B cell (primary cell): Measurements from ENCODE around the gene DLGAP4. TPM values are rescaled to one million over a fixed set of nuclear protein-coding genes. Genes with fewer than 3 reads are reported as not detected.

Source experiments
- ATAC-seq: fragments of 200-7000 bp; cut with Tn5 transposase; one replicate; pipeline ENCODE4 v1.10.0; 2021; ENCODE audit warnings: low read depth, mild to moderate bottlenecking, moderate number of reproducible peaks, moderate library complexity
- CTCF ChIA-PET: fragments of 350-600 bp; sonication (Branson Sonifier 250); formaldehyde crosslinking; loops from one replicate; lab custom pipeline; 2021; ENCODE audit warnings: antibody characterized with exemption, inconsistent platforms; lab: Charles Lee
- POLR2A ChIA-PET: fragments of 350-600 bp; sonication (Branson Sonifier 250); formaldehyde crosslinking; loops from one replicate; lab custom pipeline; 2021; ENCODE audit warnings: antibody characterized with exemption; lab: Charles Lee
- DNase-seq: peaks from one replicate; pipeline ENCODE4 v3.0.0; 2013
- H2AFZ ChIP-seq: 2 replicates; pipeline ENCODE4 v1.6.1; 2012; ENCODE audit warnings: mild to moderate bottlenecking, low read depth, low read length; ENCODE audit not compliant: insufficient read depth, poor library complexity, severe bottlenecking
- H3K27ac ChIP-seq, 2 donors: 1 replicate in 1 of 2; 2 replicates in 1 of 2; pipeline ENCODE4 v1.5.1; 2012 to 2013; ENCODE audit warnings: low read length in 2 of 2, mild to moderate bottlenecking in 2 of 2, moderate library complexity in 1 of 2
- H3K27me3 ChIP-seq, 4 experiments: fragments of 200-600 bp in 1 of 4; sonication (generic) in 1 of 4; replicated peaks in 1 of 4; 1 replicate in 2 of 4; 2 replicates in 2 of 4; pipeline versions ENCODE4 v1.6.1 to v1.7.0; 2013 to 2016; ENCODE audit warnings: low read length in 3 of 4, mild to moderate bottlenecking in 2 of 4, mixed read lengths in 1 of 4, moderate library complexity in 1 of 4; ENCODE audit not compliant: insufficient read depth in 4 of 4, control insufficient read depth in 3 of 4; ENCODE audit errors: control extremely low read depth in 1 of 4
- H3K36me3 ChIP-seq, 2 experiments: replicated peaks in 1 of 2; 1 replicate in 1 of 2; 2 replicates in 1 of 2; pipeline versions ENCODE4 v1.6.1 to v1.7.1; 2013; ENCODE audit warnings: low read length in 1 of 2; ENCODE audit not compliant: insufficient read depth in 2 of 2, control insufficient read depth in 1 of 2; ENCODE audit errors: control extremely low read depth in 1 of 2, extremely low read depth in 1 of 2
- H3K4me1 ChIP-seq, 2 donors: fragments of 200-600 bp in 1 of 2; sonication (generic) in 1 of 2; 1 replicate in 1 of 2; 2 replicates in 1 of 2; pipeline versions ENCODE4 v1.5.1 to v1.6.1; 2013 to 2017; ENCODE audit warnings: low read length in 2 of 2; ENCODE audit not compliant: control insufficient read depth in 2 of 2, insufficient read depth in 2 of 2
- H3K4me2 ChIP-seq: replicated peaks from 2 replicates; pipeline ENCODE3; 2012; ENCODE audit warnings: mild to moderate bottlenecking, low read depth, low read length; ENCODE audit not compliant: poor library complexity, severe bottlenecking
- H3K4me3 ChIP-seq, 5 experiments: fragments of 200-600 bp in 1 of 5; sonication (generic) in 1 of 5; 1 replicate in 3 of 5; 2 replicates in 2 of 5; pipeline versions ENCODE4 v1.5.1 to v1.7.0; 2011 to 2016; ENCODE audit warnings: low read length in 4 of 5, mild to moderate bottlenecking in 4 of 5, low read depth in 2 of 5, control low read depth in 1 of 5, moderate library complexity in 1 of 5; ENCODE audit not compliant: insufficient read depth in 1 of 5; ENCODE audit errors: control extremely low read depth in 1 of 5, extremely low read depth in 1 of 5
- H3K79me2 ChIP-seq: fragments of 200-600 bp; sonication (generic); one replicate; pipeline ENCODE4 v1.6.0; 2016; ENCODE audit warnings: low read length; ENCODE audit not compliant: control insufficient read depth, insufficient read depth
- H3K9ac ChIP-seq: fragments of 200-600 bp; sonication (generic); 2 replicates; pipeline ENCODE4 v1.6.1; 2017; ENCODE audit warnings: mild to moderate bottlenecking, low read length, moderate library complexity
- H3K9me3 ChIP-seq, 3 donors: one replicate each; pipeline versions ENCODE4 v1.6.1 to v1.7.1; 2013; ENCODE audit warnings: low read length in 2 of 3; ENCODE audit not compliant: control insufficient read depth in 2 of 3, insufficient read depth in 1 of 3; ENCODE audit errors: control extremely low read depth in 1 of 3
- H4K20me1 ChIP-seq: 2 replicates; pipeline ENCODE4 v1.6.0; 2012; ENCODE audit warnings: mild to moderate bottlenecking, low read length; ENCODE audit not compliant: insufficient read depth, control insufficient read depth, poor library complexity, severe bottlenecking
- H3K27ac Mint-ChIP-seq: one replicate; pipeline ENCODE4 v1.8.0; 2021; ENCODE audit warnings: mixed read lengths
- H3K27me3 Mint-ChIP-seq: one replicate; pipeline ENCODE4 v1.8.0; 2021; ENCODE audit warnings: mixed read lengths
- H3K4me1 Mint-ChIP-seq: one replicate; pipeline ENCODE4 v1.8.0; 2021; ENCODE audit warnings: mixed read lengths
- H3K4me3 Mint-ChIP-seq: one replicate; pipeline ENCODE4 v1.8.0; 2021; ENCODE audit warnings: mixed read lengths
- H3K9me3 Mint-ChIP-seq: one replicate; pipeline ENCODE4 v1.8.0; 2022; ENCODE audit warnings: mixed read lengths; ENCODE audit not compliant: insufficient read depth
- EZH2 ChIP-seq: IDR thresholded peaks from 2 replicates; pipeline ENCODE4 v1.6.1; 2012; ENCODE audit warnings: borderline replicate concordance, low read depth, mild to moderate bottlenecking, moderate library complexity, low read length; ENCODE audit not compliant: insufficient read depth, poor library complexity, severe bottlenecking
- WGBS: methylation state at CpG from one replicate; pipeline ENCODE4 v1.1.5; 2013; ENCODE audit warnings: missing lambda C conversion rate; ENCODE audit not compliant: insufficient coverage; 5-methylcytosine and 5-hydroxymethylcytosine counted together
- intact Hi-C: fragments of 100-400 bp; cut with micrococcal nuclease; formaldehyde crosslinking; loops from one replicate; pipeline ENCODE4 v1.10.0; 2022
- polyA plus RNA-seq: library from polyadenylated mRNA; depleted of rRNA; stranded (reverse); fragments of >200 nt; gene quantifications from 2 replicates; pipeline ENCODE4 v1.2.3, GENCODE V29; 2012
- total RNA-seq, 2 donors: library from RNA; stranded (reverse); fragments of 120-200 nt in 1 of 2; gene quantifications; 1 replicate in 1 of 2; 2 replicates in 1 of 2; pipeline versions ENCODE4 v1.2.3 to v1.2.4, GENCODE V29; 2013 to 2022
- TF ChIP-seq, protein P1 (sequence below): fragments of 200-600 bp; IDR thresholded peaks from one replicate; pipeline ENCODE4 v1.8.0; 2022; ENCODE audit warnings: antibody characterized with exemption, mild to moderate bottlenecking

DLGAP4 gene
- total and polyA plus RNA-seq, 2 donors (not counting 1 experiment from before 2014, with no cell fraction given) = 68.8 to 87.8 TPM

DNA sequence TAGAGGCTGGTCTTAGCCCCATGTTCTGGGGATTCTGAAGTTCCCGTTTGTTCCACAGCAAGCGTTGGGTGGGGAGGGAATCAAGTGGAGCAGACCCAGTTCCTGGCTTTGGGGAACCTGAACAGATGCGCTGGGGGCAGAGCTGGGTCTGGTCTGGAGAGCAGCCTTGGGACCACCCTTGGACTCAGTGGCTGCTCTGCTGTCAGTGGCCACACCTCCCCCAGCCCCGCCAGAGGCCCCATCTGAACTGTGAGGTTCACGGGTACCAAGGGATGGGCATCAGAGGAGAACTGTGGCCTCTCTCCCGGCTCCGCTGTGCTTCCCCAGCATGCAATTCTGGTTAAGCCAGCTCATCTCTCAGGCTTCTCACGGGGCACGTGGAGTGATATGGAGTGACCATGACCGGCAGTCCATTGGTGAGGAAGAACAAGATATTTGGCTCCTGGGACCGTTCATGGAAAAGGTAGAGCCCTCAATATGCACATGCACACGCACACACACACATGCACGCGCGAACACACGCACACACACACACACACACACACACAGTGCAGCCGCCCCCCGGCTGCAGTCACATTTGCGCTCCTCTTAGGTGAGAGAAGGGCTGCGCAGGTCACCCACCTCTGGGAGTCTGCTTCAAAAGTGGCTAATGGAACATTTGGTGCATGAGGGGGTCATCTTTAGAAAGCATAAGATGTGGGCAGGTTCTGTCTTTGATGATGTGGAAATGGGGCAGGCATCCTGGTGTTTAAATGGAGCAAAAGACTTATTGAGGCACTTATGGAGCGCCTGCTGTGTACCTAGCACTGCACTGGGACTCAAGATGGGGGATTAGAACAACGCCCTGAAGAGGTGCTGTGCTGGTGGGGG is 6.0 kb downstream of the DLGAP4 start:
- no peak for ATAC-seq
- Mint-ChIP-seq H3K27me3 (peaks cover 35% of the 10 kb centered on the region), H3K9me3 (no peaks in the 10 kb centered on the region), H3K27ac (no peak overlapping the region), H3K4me1 (peaks cover 5% of the 10 kb centered on the region), H3K4me3 (no peak overlapping the region)
- Histone ChIP-seq H3K9ac (no peak overlapping the region), H4K20me1 (no peaks in the 10 kb centered on the region), H2AFZ (no peak overlapping the region), H3K36me3 (no peaks in the 10 kb centered on the region), H3K4me2 (no peak overlapping the region), H3K27me3 (peaks cover 0 to 40% (median 5%) of the 10 kb centered on the region in 4 experiments), H3K27ac (no peak overlapping the region), H3K79me2 (no peaks in the 10 kb centered on the region), H3K9me3 (no peaks in the 10 kb centered on the region), H3K4me1 (peaks cover 4 to 6% of the 10 kb centered on the region in 2 donors), H3K4me3 (no peak overlapping the region)
- 61% methylated on average over 11 of the region's 22 CpGs for WGBS
- no peak for TF ChIP-seq EZH2
- TF ChIP-seq, protein P1, sequence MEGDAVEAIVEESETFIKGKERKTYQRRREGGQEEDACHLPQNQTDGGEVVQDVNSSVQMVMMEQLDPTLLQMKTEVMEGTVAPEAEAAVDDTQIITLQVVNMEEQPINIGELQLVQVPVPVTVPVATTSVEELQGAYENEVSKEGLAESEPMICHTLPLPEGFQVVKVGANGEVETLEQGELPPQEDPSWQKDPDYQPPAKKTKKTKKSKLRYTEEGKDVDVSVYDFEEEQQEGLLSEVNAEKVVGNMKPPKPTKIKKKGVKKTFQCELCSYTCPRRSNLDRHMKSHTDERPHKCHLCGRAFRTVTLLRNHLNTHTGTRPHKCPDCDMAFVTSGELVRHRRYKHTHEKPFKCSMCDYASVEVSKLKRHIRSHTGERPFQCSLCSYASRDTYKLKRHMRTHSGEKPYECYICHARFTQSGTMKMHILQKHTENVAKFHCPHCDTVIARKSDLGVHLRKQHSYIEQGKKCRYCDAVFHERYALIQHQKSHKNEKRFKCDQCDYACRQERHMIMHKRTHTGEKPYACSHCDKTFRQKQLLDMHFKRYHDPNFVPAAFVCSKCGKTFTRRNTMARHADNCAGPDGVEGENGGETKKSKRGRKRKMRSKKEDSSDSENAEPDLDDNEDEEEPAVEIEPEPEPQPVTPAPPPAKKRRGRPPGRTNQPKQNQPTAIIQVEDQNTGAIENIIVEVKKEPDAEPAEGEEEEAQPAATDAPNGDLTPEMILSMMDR = no peak
- ChIA-PET CTCF (no interaction called here), POLR2A (no interaction called here)
- DNase-seq = no peak
- intact Hi-C loops = no loop called here

DNA sequence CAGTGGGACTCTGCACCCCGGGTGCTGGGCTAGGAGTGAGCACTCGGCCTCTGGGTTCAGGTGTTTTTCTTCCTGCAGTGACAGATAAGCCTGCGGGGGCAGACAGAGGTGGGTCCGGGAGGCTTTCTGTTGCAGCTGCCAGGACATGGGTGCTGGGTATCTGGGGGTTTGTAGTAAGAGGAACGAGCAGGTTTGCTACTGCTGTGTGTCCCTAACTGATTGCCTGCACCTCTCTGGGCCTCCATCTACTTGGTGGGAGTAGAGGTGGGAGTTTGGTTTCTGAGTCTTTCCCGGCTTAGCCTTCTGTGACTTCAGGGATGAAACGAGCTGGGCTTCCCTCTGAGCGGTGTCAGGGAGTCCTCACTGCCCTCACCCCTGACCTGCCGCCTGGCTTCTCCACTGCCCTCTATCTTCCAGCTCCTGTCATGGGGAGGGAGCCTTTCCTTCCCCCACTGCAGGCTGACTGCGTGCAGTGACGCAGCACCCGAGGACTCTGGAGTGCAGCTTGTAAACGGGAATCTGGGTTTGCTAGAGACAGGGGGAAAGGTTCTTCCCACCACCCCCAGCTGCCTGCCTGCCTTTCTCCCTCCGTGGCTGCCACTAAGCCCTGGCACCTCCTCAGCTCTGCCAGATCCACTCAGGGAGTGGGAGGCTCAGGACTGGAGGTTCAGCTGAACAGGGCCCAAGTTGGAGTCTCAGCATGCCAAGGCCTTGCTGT is 6.7 kb downstream of the DLGAP4 start:
- no peaks in the 10 kb centered on the region for H3K9me3 Mint-ChIP-seq
- no peaks in the 10 kb centered on the region for H3K4me1 ChIP-seq
- CTCF ChIA-PET = no interaction called here
- peaks cover 0 to 32% (median 2%) of the 10 kb centered on the region in 4 experiments for H3K27me3 ChIP-seq
- no peaks in the 10 kb centered on the region for H3K36me3 ChIP-seq
- H3K79me2 ChIP-seq = no peaks in the 10 kb centered on the region
- no peak overlapping the region for H3K4me3 ChIP-seq
- no peak overlapping the region for H3K9ac ChIP-seq
- no peak overlapping the region for H3K4me3 Mint-ChIP-seq
- no peaks in the 10 kb centered on the region for H4K20me1 ChIP-seq
- no peak overlapping the region for H3K27ac Mint-ChIP-seq
- no peaks in the 10 kb centered on the region for H3K9me3 ChIP-seq
- POLR2A ChIA-PET = no interaction called here
- no peak for TF ChIP-seq EZH2
- TF ChIP-seq, protein P1 = no peak
- ATAC-seq (no peak), DNase-seq (no peak)
- H3K27me3 Mint-ChIP-seq = peaks cover 29% of the 10 kb centered on the region
- 60% methylated on average over 7 of the region's 14 CpGs for WGBS
- no peaks in the 10 kb centered on the region for H3K4me1 Mint-ChIP-seq
- intact Hi-C loops = no loop called here
- no peak overlapping the region for H3K4me2 ChIP-seq
- H3K27ac ChIP-seq = no peak overlapping the region
- no peak overlapping the region for H2AFZ ChIP-seq
